Activated T-helper 17 cell treated with anti-CD3 and anti-CD28 coated beads, Interleukin-2, amount 50 U/mL, for 72 hours (primary cell): ENCODE results near the gene SPAG16. TPM values are rescaled to one million over a fixed set of nuclear protein-coding genes. Genes with fewer than 3 reads are reported as not detected.
"Not testable (repeated sequence)": the region's sequence is repeated elsewhere in the genome, so short reads cannot be mapped to it uniquely, and the experiment has no call there.

Experiments
- ATAC-seq: fragments of 150-1000 bp; cut with Tn5 transposase; replicated peaks from 2 replicates; pipeline ENCODE4 v1.10.0; 2021; ENCODE audit warnings: mild to moderate bottlenecking, moderate library complexity
- H3K27ac Mint-ChIP-seq: one replicate; pipeline ENCODE4 v1.8.0; 2022; ENCODE audit warnings: mixed read lengths
- H3K27me3 Mint-ChIP-seq: one replicate; pipeline ENCODE4 v1.8.0; 2022; ENCODE audit warnings: mixed read lengths
- H3K36me3 Mint-ChIP-seq: one replicate; pipeline ENCODE4 v1.8.0; 2022; ENCODE audit warnings: low read depth, mild to moderate bottlenecking, mixed read lengths
- H3K4me1 Mint-ChIP-seq: one replicate; pipeline ENCODE4 v1.8.0; 2022; ENCODE audit warnings: mixed read lengths
- H3K4me3 Mint-ChIP-seq: one replicate; pipeline ENCODE4 v1.8.0; 2022; ENCODE audit warnings: mild to moderate bottlenecking, mixed read lengths
- H3K9me3 Mint-ChIP-seq: one replicate; pipeline ENCODE4 v1.8.0; 2022; ENCODE audit warnings: mixed read lengths
- total RNA-seq, 2 donors: library from RNA; stranded (reverse); gene quantifications; one replicate each; pipeline ENCODE4 v1.2.3, GENCODE V29; 2022

The SPAG16 gene
- total RNA-seq, 2 donors from 2014 or later = 7.2 TPM

- not testable (repeated sequence) for H3K4me3 Mint-ChIP-seq, H3K36me3 Mint-ChIP-seq, H3K9me3 Mint-ChIP-seq, H3K27me3 Mint-ChIP-seq, H3K4me1 Mint-ChIP-seq, ATAC-seq, H3K27ac Mint-ChIP-seq
These were observed 126.4 kb downstream of the SPAG16 start for GRCh38 chr2:213410687-213411086.

- no peak overlapping the region for H3K27ac Mint-ChIP-seq
- no peaks in the 10 kb centered on the region for H3K4me1 Mint-ChIP-seq
- H3K4me3 Mint-ChIP-seq = no peak overlapping the region
- no peaks in the 10 kb centered on the region for H3K9me3 Mint-ChIP-seq
- ATAC-seq = no peak
- no peaks in the 10 kb centered on the region for H3K27me3 Mint-ChIP-seq
- H3K36me3 Mint-ChIP-seq = no peaks in the 10 kb centered on the region
These were observed 127.5 kb downstream of the SPAG16 start for GRCh38 chr2:213411582-213412289.

GRCh38 chr2:213415093-213415492 is 130.8 kb downstream of the SPAG16 start:
- Mint-ChIP-seq H3K36me3 (no peaks in the 10 kb centered on the region), H3K4me3 (no peak overlapping the region)
- ATAC-seq = no peak

GRCh38 chr2:213416832-213417231 is 132.6 kb downstream of the SPAG16 start:
- H3K4me1 Mint-ChIP-seq = no peaks in the 10 kb centered on the region
- ATAC-seq = no peak
- no peaks in the 10 kb centered on the region for H3K27me3 Mint-ChIP-seq
- no peak overlapping the region for H3K27ac Mint-ChIP-seq
- no peaks in the 10 kb centered on the region for H3K36me3 Mint-ChIP-seq
- H3K9me3 Mint-ChIP-seq = no peaks in the 10 kb centered on the region
- no peak overlapping the region for H3K4me3 Mint-ChIP-seq

More at GRCh38 chr2:213415093-213415492, 130.8 kb downstream of the SPAG16 start:
- no peaks in the 10 kb centered on the region for H3K27me3 Mint-ChIP-seq
- no peaks in the 10 kb centered on the region for H3K4me1 Mint-ChIP-seq
- no peak overlapping the region for H3K27ac Mint-ChIP-seq
- H3K9me3 Mint-ChIP-seq = no peaks in the 10 kb centered on the region

GRCh38 chr2:213419980-213420379 is 135.7 kb downstream of the SPAG16 start:
- no peaks in the 10 kb centered on the region for H3K27me3 Mint-ChIP-seq
- no peaks in the 10 kb centered on the region for H3K4me1 Mint-ChIP-seq
- no peak overlapping the region for H3K4me3 Mint-ChIP-seq
- no peak for ATAC-seq
- H3K9me3 Mint-ChIP-seq = no peaks in the 10 kb centered on the region
- H3K36me3 Mint-ChIP-seq = no peaks in the 10 kb centered on the region
- H3K27ac Mint-ChIP-seq = no peak overlapping the region

GRCh38 chr2:213420828-213421385 is 136.6 kb downstream of the SPAG16 start:
- no peak for ATAC-seq
- no peak overlapping the region for H3K27ac Mint-ChIP-seq
- no peaks in the 10 kb centered on the region for H3K9me3 Mint-ChIP-seq
- no peaks in the 10 kb centered on the region for H3K4me1 Mint-ChIP-seq
- H3K4me3 Mint-ChIP-seq = no peak overlapping the region
- H3K27me3 Mint-ChIP-seq = no peaks in the 10 kb centered on the region
- no peaks in the 10 kb centered on the region for H3K36me3 Mint-ChIP-seq

GRCh38 chr2:213422211-213422610 is 137.9 kb downstream of the SPAG16 start:
- ATAC-seq = peak; percentile 18

GRCh38 chr2:213425618-213426017 is 141.4 kb downstream of the SPAG16 start:
- no peak overlapping the region for H3K4me3 Mint-ChIP-seq
- H3K9me3 Mint-ChIP-seq = peaks cover 3% of the 10 kb centered on the region
- no peaks in the 10 kb centered on the region for H3K27me3 Mint-ChIP-seq
- ATAC-seq = no peak
- H3K27ac Mint-ChIP-seq = no peak overlapping the region
- no peaks in the 10 kb centered on the region for H3K4me1 Mint-ChIP-seq
- H3K36me3 Mint-ChIP-seq = no peaks in the 10 kb centered on the region

More at GRCh38 chr2:213422211-213422610, 137.9 kb downstream of the SPAG16 start:
- no peaks in the 10 kb centered on the region for H3K9me3 Mint-ChIP-seq
- H3K4me1 Mint-ChIP-seq = no peaks in the 10 kb centered on the region
- no peak overlapping the region for H3K4me3 Mint-ChIP-seq
- no peaks in the 10 kb centered on the region for H3K27me3 Mint-ChIP-seq
- no peaks in the 10 kb centered on the region for H3K36me3 Mint-ChIP-seq
- no peak overlapping the region for H3K27ac Mint-ChIP-seq

GRCh38 chr2:213429516-213429915 is 145.3 kb downstream of the SPAG16 start:
- no peak overlapping the region for H3K27ac Mint-ChIP-seq
- H3K4me3 Mint-ChIP-seq = no peak overlapping the region
- no peak for ATAC-seq
- no peaks in the 10 kb centered on the region for H3K27me3 Mint-ChIP-seq
- no peaks in the 10 kb centered on the region for H3K36me3 Mint-ChIP-seq
- H3K9me3 Mint-ChIP-seq = peaks cover 6% of the 10 kb centered on the region
- H3K4me1 Mint-ChIP-seq = no peaks in the 10 kb centered on the region

GRCh38 chr2:213443921-213444320 is 159.7 kb downstream of the SPAG16 start:
- no peak overlapping the region for H3K4me3 Mint-ChIP-seq
- no peaks in the 10 kb centered on the region for H3K4me1 Mint-ChIP-seq

GRCh38 chr2:213451542-213452239 is 167.4 kb downstream of the SPAG16 start:
- no peak for ATAC-seq

More at GRCh38 chr2:213443921-213444320, 159.7 kb downstream of the SPAG16 start:
- Mint-ChIP-seq H3K27ac (no peak overlapping the region), H3K27me3 (no peaks in the 10 kb centered on the region), H3K9me3 (peaks cover 16% of the 10 kb centered on the region), H3K36me3 (no peaks in the 10 kb centered on the region)
- no peak for ATAC-seq

GRCh38 chr2:213455316-213456008 is 171.2 kb downstream of the SPAG16 start:
- ATAC-seq = no peak
- Mint-ChIP-seq H3K36me3 (no peaks in the 10 kb centered on the region), H3K27ac (no peak overlapping the region), H3K9me3 (no peaks in the 10 kb centered on the region), H3K4me1 (no peaks in the 10 kb centered on the region), H3K27me3 (peaks cover 4% of the 10 kb centered on the region), H3K4me3 (no peak overlapping the region)

More at GRCh38 chr2:213451542-213452239, 167.4 kb downstream of the SPAG16 start:
- Mint-ChIP-seq H3K27me3 (no peaks in the 10 kb centered on the region), H3K4me1 (no peaks in the 10 kb centered on the region), H3K9me3 (peaks cover 13% of the 10 kb centered on the region), H3K27ac (no peak overlapping the region), H3K4me3 (no peak overlapping the region), H3K36me3 (no peaks in the 10 kb centered on the region)

GRCh38 chr2:213475433-213475832 is 191.2 kb downstream of the SPAG16 start:
- no peaks in the 10 kb centered on the region for H3K4me1 Mint-ChIP-seq
- H3K4me3 Mint-ChIP-seq = no peak overlapping the region
- no peak overlapping the region for H3K27ac Mint-ChIP-seq
- no peaks in the 10 kb centered on the region for H3K36me3 Mint-ChIP-seq
- ATAC-seq = no peak
- no peaks in the 10 kb centered on the region for H3K27me3 Mint-ChIP-seq
- H3K9me3 Mint-ChIP-seq = peaks cover 4% of the 10 kb centered on the region

- Mint-ChIP-seq H3K27ac (no peak overlapping the region), H3K4me1 (no peaks in the 10 kb centered on the region), H3K4me3 (no peak overlapping the region), H3K27me3 (no peaks in the 10 kb centered on the region), H3K9me3 (peaks cover 4% of the 10 kb centered on the region), H3K36me3 (no peaks in the 10 kb centered on the region)
- no peak for ATAC-seq
These were observed 192.4 kb downstream of the SPAG16 start for GRCh38 chr2:213476641-213477040.
